ENCODE results near the gene SLC38A6.

GRCh38 chr14:61026526-61026925 lies 45.5 kb downstream of the SLC38A6 start:
- TF ChIP-seq, protein P1, sequence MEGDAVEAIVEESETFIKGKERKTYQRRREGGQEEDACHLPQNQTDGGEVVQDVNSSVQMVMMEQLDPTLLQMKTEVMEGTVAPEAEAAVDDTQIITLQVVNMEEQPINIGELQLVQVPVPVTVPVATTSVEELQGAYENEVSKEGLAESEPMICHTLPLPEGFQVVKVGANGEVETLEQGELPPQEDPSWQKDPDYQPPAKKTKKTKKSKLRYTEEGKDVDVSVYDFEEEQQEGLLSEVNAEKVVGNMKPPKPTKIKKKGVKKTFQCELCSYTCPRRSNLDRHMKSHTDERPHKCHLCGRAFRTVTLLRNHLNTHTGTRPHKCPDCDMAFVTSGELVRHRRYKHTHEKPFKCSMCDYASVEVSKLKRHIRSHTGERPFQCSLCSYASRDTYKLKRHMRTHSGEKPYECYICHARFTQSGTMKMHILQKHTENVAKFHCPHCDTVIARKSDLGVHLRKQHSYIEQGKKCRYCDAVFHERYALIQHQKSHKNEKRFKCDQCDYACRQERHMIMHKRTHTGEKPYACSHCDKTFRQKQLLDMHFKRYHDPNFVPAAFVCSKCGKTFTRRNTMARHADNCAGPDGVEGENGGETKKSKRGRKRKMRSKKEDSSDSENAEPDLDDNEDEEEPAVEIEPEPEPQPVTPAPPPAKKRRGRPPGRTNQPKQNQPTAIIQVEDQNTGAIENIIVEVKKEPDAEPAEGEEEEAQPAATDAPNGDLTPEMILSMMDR (IDR thresholded peaks at IDR 0.05), result no peak
- no peak for TF ChIP-seq POLR2A (IDR thresholded peaks at IDR 0.05)

Measured in heart left ventricle (tissue), 13 donors.